Gastroesophageal sphincter (tissue), 4 donors: ENCODE measurements around the gene ZC3H12C. TPM values are rescaled to one million over a fixed set of nuclear protein-coding genes. Genes with fewer than 3 reads are reported as not detected.

ENCODE experiments used
- ATAC-seq: fragments of 150-250 bp; one replicate; pipeline ENCODE4 v1.9.1; 2016; ENCODE audit warnings: mild to moderate bottlenecking, moderate library complexity
- H3K27ac ChIP-seq, 4 donors: fragments of 200-600 bp; sonication (generic) in 3 of 4; 1 replicate in 3 of 4; 2 replicates in 1 of 4; pipeline ENCODE4 v1.5.1; 2016 to 2019
- H3K27me3 ChIP-seq: fragments of 200-600 bp; sonication (generic); one replicate; pipeline ENCODE4 v1.5.1; 2019
- H3K36me3 ChIP-seq, 2 donors: fragments of 200-600 bp; sonication (generic); one replicate each; pipeline ENCODE4 v1.5.1; 2019; ENCODE audit warnings: control low read depth in 1 of 2
- H3K4me1 ChIP-seq, 3 donors: fragments of 200-600 bp; sonication (generic); 1 replicate in 2 of 3; 2 replicates in 1 of 3; pipeline ENCODE4 v1.5.1; 2016 to 2019; ENCODE audit warnings: control low read depth in 2 of 3
- H3K4me3 ChIP-seq, 2 donors: fragments of 200-600 bp; sonication (generic); one replicate each; pipeline ENCODE4 v1.5.1; 2019; ENCODE audit warnings: mild to moderate bottlenecking in 1 of 2, moderate library complexity in 1 of 2
- H3K9me3 ChIP-seq, 3 donors: fragments of 200-600 bp; sonication (generic); one replicate each; pipeline ENCODE4 v1.5.1; 2017 to 2019; ENCODE audit warnings: control low read depth in 2 of 3
- EP300 ChIP-seq: sonication (generic); formaldehyde crosslinking; IDR thresholded peaks from one replicate; pipeline ENCODE4 v1.6.1; 2017; ENCODE audit warnings: antibody characterized with exemption, mild to moderate bottlenecking
- POLR2A ChIP-seq, 2 donors: fragments of 450-650 bp; IDR thresholded peaks; one replicate each; pipeline ENCODE4 v1.6.1; 2017; ENCODE audit warnings: antibody characterized with exemption in 2 of 2, mild to moderate bottlenecking in 2 of 2, moderate library complexity in 1 of 2
- POLR2AphosphoS5 ChIP-seq: sonication (generic); formaldehyde crosslinking; IDR thresholded peaks from one replicate; pipeline ENCODE4 v1.6.1; 2017; ENCODE audit warnings: antibody characterized with exemption
- whole genome bisulfite sequencing, 2 donors: methylation state at CpG; one replicate each; pipeline ENCODE4 v1.1.5; 2018; ENCODE audit warnings: low coverage in 1 of 2; 5-methylcytosine and 5-hydroxymethylcytosine counted together
- total RNA-seq, 4 donors: library from RNA; depleted of rRNA; stranded (reverse); fragments of >200 nt; gene quantifications; one replicate each; pipeline ENCODE4 v1.1.0, GENCODE V29; 2016
- TF ChIP-seq, protein P1 (sequence below), 4 experiments: fragments of 200-600 bp in 2 of 4; fragments of 450-650 bp in 2 of 4; sonication (generic) in 1 of 4; IDR thresholded peaks; one replicate each; pipeline ENCODE4 v1.5.1; 2017 to 2019; ENCODE audit warnings: antibody characterized with exemption in 4 of 4, mild to moderate bottlenecking in 2 of 4, moderate library complexity in 2 of 4

Gene ZC3H12C
- total RNA-seq, 4 donors from 2014 or later = 22.1 to 30.9 (median 26.3) TPM

GRCh38 chr11:110147962-110148709, 54.9 kb downstream of the ZC3H12C start:
- ATAC-seq = no peak
- Histone ChIP-seq H3K9me3 (no peaks in the 10 kb centered on the region), H3K4me3 (no peak overlapping the region), H3K36me3 (peaks cover 0 to 6% of the 10 kb centered on the region in 2 donors), H3K27ac (no peak overlapping the region), H3K4me1 (peaks cover 2 to 34% (median 8%) of the 10 kb centered on the region in 3 donors), H3K27me3 (no peaks in the 10 kb centered on the region)
- 26 to 51% methylated on average over 3 of the region's 3 CpGs for WGBS, 2 donors
- TF ChIP-seq EP300 (no peak), POLR2A (IDR thresholded peaks at IDR 0.05) (no peak), POLR2AphosphoS5 (no peak)
- TF ChIP-seq, protein P1, sequence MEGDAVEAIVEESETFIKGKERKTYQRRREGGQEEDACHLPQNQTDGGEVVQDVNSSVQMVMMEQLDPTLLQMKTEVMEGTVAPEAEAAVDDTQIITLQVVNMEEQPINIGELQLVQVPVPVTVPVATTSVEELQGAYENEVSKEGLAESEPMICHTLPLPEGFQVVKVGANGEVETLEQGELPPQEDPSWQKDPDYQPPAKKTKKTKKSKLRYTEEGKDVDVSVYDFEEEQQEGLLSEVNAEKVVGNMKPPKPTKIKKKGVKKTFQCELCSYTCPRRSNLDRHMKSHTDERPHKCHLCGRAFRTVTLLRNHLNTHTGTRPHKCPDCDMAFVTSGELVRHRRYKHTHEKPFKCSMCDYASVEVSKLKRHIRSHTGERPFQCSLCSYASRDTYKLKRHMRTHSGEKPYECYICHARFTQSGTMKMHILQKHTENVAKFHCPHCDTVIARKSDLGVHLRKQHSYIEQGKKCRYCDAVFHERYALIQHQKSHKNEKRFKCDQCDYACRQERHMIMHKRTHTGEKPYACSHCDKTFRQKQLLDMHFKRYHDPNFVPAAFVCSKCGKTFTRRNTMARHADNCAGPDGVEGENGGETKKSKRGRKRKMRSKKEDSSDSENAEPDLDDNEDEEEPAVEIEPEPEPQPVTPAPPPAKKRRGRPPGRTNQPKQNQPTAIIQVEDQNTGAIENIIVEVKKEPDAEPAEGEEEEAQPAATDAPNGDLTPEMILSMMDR (IDR thresholded peaks at IDR 0.05) = no peak

DNA sequence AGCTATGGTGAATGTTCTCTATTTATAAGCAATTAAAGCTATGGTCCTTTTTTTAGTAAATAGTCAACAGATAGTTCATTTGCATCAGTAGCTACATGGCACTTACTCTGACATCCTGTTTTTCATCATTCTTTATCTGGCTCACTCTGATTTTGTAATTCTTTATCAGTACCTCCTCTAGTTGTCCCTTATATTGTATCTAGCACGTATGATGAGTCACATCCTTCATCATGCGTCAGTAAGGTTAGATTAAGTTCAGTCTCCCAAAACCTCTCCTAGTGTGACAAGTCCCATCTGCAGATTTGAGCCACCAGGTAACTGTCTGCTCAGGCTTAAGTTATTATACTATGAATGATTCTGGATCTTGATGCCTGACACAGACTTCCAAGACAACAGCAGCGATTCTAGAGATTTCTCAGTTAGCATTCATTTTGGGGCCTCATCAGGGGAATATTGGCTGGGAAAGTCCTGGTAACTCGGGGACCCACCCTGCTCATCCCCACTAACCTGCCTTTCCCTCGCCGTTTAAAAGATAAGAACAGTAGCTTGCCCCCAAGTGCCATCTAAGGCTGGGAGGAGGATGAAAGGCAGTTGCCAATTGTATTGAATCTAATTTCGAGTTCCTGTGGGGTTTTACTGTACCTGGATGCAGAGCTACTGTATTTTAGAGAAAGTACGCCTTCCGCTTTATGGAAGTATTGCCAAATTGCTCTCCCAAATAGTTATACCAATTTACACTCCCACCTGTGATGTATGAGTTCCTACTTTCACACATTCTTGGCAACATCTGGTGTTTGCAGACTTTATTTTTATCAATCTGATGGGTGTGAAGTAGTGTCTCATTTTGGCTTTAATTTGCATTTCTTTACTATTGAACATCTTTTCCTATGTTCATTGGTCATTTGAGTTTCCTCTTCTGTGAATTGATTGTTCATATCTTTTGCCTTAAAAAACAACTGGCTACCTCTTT, 55.9 kb downstream of the ZC3H12C start:
- H3K36me3 ChIP-seq = peaks cover 0 to 15% of the 10 kb centered on the region in 2 donors
- ATAC-seq = no peak
- no peak for TF ChIP-seq POLR2AphosphoS5
- no peak for TF ChIP-seq POLR2A (IDR thresholded peaks at IDR 0.05)
- TF ChIP-seq, protein P1 (IDR thresholded peaks at IDR 0.05) = no peak
- no peak overlapping the region for H3K4me3 ChIP-seq
- H3K4me1 ChIP-seq = peaks cover 2 to 40% (median 8%) of the 10 kb centered on the region in 3 donors
- H3K9me3 ChIP-seq = no peaks in the 10 kb centered on the region
- 57 to 77% methylated on average over 3 to 9 of the region's 9 CpGs for WGBS, 2 donors
- H3K27me3 ChIP-seq = no peaks in the 10 kb centered on the region
- no peak overlapping the region for H3K27ac ChIP-seq

DNA sequence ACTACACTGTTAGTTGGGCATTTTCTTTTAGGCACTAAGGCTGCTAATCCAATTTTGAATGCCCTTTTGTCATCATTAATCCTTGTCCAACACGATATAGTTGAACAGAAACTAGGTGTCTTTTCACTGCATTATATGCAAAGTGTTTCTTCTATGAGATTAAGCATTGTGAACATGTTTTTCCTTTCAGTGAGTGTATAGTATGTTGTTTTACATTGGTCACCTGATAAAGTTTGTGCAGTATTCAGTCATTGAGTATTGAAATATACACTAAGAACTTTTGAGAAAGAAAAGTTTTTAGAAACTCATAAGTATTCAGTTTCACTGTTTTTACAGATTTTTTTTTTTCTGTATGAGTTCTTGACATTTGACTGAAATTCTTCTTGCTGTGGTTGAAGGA, 59.0 kb downstream of the ZC3H12C start:
- H3K9me3 ChIP-seq = no peaks in the 10 kb centered on the region
- no peak overlapping the region for H3K27ac ChIP-seq
- ATAC-seq = no peak
- peaks cover 2 to 40% (median 8%) of the 10 kb centered on the region in 3 donors for H3K4me1 ChIP-seq
- H3K4me3 ChIP-seq = no peak overlapping the region
- TF ChIP-seq POLR2AphosphoS5 = no peak
- TF ChIP-seq POLR2A (IDR thresholded peaks at IDR 0.05) = no peak
- TF ChIP-seq, protein P1 (IDR thresholded peaks at IDR 0.05) = no peak
- TF ChIP-seq EP300 = no peak
- H3K27me3 ChIP-seq = no peaks in the 10 kb centered on the region
- H3K36me3 ChIP-seq = peaks cover 0 to 12% of the 10 kb centered on the region in 2 donors
- 50 to 60% methylated on average over 1 of the region's 1 CpG for WGBS, 2 donors

DNA sequence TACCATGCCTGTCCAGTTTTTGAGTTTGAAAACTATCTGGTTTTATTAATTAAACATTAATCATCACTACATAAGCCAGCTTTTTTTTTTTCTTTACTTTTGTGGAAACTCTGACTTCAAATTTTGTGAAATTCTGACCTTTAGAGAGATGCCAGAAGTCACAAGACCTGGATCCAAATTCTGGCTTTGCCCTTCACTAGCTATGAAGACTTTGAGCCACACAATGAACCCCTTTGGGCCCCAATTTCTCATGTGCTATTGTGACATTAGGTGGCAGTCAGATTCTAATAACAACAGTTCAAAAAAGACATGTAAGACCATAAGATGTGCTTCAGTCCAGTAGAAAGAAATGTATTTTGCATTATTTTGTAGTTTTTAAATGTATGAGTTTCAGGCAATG, 60.3 kb downstream of the ZC3H12C start:
- no peak overlapping the region for H3K4me3 ChIP-seq
- ATAC-seq = no peak
- peaks cover 2 to 29% (median 7%) of the 10 kb centered on the region in 3 donors for H3K4me1 ChIP-seq
- TF ChIP-seq POLR2AphosphoS5 = no peak
- TF ChIP-seq, protein P1 (IDR thresholded peaks at IDR 0.05) = no peak
- TF ChIP-seq POLR2A (IDR thresholded peaks at IDR 0.05) = no peak
- no peak for TF ChIP-seq EP300
- no peaks in the 10 kb centered on the region for H3K9me3 ChIP-seq
- no peaks in the 10 kb centered on the region for H3K27me3 ChIP-seq
- no peak overlapping the region for H3K27ac ChIP-seq
- peaks cover 0 to 20% of the 10 kb centered on the region in 2 donors for H3K36me3 ChIP-seq
